ENCODE data around the gene FGF3.

The FGF3 gene

DNA sequence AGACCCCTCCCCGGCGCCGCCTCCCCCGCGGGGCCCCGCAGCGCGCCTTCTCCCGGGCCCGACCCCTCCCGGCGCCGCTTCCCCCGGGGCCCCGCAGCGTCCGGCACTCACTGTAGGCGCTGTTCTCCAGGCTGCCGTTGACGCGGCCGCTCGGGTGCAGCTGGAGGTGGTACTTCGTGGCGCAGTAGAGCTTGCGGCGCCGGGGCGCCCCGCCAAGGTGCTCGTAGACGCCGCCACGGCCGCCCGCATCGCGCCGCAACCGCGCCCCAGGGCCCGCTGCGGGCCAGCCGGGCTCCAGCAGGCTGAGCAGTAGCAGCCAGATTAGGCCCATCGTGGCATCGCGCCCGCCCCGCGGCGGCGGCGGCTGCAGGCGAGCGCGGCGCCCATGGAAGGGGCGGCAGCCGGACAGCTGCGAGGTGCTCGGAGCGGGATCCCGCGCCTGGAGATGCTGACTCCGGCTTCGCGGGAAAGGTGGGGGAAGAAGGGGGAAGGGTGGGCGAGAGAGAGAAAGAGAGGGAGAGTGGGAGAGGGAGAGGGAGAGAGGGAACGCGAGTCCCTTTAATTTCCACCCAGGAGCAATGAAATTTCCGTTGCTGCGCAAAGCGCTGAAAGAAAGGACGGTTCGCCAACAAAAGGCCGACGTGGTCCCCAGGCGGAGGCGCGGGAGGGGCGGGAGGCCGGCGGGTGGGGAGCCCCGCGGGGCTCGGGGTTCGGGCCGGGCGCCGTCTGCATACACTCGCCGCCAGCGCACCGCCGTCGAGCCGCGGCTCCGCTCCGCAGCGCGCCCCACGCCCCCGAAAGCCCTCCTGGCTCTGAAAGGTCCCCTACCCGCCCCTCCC is at the start of gene FGF3:
TSS of gene FGF3 (minus strand) at position 814 of the 839 bp plus-strand sequence. CDS start at position 331, 483 bp downstream.
- no peak for DNase-seq

DNA sequence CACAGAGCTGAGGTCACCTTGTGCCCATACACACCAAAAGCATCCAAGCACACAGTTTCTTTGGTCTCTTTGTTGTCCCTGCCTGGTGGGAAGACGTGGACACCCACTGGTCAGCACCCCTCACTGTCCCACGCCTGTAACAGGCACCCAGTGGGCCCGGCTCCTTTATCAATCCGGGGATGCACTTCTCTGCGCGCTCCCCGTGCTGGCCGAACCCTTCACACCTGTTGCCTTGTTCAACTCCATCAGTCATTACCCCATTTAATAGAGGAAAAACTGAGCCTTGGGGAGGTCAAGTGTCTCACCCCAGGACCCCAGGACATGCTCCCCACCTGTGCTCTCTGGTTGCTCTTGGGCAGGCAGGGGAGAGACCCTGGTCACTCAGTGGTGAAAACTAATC is 49.7 kb upstream of the FGF3 start:
- DNase-seq, result no peak

DNA sequence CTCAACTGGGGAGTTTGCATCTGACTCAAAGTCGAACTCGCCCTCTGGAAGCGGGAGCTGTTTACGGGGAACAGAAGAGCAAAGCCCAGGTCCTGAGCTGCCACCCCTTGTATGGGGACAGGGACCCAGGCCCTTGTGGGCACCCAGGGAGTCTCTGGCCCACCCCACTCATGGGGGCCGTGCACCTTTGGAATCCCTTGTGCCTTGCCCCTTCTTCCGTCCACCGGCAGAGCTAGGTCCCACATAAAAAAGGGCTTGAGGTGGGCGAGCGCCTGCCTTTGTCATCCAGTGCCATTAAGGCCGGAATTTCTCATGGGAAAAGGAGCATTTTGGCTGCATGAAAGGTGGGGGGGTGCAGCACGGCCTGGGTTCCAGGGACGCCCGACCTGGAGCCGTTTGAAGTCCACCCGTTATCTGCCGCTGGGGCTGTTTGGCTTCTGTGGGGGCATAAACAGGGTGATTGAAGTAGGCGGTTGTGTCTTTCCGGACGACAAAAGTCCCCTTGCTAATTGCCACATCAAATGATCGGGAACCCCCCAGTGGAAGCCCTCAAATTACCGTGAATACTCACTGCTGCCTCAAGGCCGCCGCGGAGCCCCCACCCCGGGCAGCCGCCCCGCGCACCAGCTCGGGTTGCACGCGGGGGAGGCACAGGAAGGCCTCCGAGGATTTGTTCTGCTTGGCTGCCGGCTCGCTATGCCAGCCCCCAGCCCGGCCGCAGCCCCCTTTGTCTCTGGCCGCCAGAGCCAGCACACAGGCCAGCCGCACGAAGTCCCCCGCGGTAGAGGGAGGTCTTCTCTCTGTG is 49.0 kb upstream of the FGF3 start:
- DNase-seq, result no peak

DNA sequence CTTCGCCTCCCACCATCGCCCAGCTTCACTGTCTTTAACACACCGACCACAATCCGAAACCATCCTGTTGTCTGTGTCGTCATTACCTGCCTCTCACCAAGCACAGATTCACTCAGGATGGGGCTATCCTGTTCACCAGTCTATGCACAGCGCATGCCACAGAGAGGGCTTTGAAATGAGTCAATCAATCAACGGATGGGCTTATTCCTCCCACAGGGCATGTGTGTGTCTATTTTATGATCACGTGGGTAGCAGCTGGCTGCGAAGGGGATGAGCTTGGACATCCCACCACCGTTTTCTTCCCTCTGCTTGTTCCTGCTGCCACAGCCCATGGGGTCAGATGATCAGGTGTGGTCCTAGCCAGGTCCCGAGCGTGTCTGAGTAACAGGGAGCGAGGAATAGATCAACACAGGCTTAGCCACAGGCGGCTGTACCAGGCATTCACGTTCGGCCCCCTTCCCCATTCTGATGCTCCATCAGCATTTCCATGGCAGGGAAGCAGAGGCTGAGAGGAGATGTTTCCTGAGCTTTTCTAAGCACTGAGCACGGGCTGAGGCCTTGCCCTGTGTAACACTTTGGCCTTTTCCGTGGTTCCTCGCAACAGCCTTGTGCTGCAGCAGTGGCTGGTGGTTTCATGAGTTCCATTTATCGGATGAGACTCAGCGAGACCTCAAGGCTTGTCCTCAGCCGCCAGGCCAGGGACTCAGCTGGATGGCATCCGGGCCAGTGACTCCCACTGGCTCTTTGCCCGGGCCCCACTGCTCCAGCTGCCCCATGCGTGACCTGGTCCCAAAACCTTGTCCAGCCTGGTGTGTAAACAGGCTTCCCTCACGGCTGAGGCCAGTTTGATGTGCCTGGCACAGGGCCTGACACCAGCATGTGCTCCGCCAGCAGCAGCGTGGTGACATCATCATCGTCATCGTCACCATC is 48.1 kb upstream of the FGF3 start:
- DNase-seq, result no peak

DNA sequence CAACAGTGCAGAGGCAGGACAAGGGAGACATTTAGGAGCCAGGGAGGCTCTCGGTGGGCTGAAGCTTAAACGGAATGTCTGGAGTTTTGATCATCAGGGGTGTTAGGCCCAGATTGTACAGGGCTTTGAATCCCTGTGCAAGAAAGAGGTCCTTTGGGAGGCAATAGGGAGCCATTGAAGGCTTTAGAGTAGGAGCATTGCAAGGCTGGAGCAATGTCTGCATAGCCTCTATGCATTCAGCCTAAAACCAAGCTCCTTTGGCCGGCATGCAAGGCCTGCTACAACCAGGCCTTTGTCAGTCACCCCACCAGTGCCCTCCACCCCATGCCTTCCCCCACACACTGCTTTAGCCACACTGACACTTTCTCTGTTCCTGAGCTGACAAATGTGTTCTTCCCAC is 47.4 kb upstream of the FGF3 start:
- DNase-seq, result no peak

DNA sequence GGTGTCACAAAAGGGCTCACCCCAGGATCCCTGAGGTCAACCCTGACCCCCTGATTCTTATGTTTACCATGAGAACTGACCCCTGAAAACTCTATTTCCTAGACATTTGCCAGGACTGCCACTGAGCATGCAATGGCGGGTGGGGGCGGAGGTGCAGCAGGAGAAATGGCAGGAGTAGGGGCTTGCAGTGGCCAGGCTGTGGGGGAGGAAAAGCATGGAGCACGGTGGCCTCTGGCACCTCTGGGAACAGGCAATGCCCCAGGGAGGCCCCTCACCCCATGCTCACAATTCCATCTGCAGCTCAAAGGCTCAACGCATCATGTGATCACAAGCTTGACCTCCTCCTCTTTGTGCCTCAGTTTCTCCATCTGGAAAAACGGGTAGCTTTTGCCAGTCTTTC is 46.5 kb upstream of the FGF3 start:
- DNase-seq, result no peak

DNA sequence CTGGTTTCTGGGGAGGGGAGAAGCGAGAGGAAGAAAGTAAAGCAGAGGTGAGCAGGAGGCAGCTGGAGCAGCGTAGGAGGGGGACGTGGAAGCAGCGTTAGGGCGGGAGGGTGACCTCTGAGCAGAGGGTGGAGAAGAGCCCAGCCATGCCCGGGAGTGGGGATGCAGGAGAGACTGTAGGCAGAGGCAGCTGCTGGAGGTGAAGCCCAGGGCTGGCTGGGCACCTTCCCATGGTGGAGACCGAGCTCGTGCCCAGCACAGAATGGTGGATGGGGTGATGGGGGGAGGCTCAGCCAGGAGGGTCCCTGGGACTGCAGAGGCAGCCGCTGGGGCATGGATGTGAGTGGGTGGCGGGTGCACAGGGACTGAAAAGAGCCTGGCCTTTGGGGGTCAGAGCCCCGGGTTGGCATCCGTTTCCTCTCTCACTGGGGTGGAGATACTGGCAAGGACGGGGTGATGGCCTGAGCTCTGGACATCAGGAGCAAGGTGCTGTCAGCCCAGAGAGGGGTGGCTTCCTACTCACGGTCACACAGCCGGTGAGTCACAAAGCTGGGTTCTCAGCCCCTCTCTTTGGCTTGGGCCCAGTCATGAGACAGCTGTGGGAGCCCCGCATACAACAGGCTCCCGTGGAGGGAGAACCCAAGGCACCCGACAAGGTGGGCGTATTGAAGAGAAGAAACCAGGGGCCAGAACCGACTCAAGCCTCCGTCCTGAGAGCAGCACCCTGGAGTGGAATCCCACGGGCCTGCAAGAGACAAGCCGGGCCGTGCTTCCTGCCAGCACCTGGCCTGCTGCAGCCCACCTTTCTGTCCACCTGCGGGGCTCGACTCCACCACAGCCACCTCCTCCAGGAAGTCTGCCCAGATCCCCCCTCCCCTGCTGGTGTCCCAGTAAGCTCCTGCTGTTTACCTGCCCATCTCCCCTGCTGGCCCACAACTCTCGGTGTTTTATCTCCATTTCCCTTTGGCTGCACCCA is 45.8 kb upstream of the FGF3 start:
- no peak for DNase-seq

DNA sequence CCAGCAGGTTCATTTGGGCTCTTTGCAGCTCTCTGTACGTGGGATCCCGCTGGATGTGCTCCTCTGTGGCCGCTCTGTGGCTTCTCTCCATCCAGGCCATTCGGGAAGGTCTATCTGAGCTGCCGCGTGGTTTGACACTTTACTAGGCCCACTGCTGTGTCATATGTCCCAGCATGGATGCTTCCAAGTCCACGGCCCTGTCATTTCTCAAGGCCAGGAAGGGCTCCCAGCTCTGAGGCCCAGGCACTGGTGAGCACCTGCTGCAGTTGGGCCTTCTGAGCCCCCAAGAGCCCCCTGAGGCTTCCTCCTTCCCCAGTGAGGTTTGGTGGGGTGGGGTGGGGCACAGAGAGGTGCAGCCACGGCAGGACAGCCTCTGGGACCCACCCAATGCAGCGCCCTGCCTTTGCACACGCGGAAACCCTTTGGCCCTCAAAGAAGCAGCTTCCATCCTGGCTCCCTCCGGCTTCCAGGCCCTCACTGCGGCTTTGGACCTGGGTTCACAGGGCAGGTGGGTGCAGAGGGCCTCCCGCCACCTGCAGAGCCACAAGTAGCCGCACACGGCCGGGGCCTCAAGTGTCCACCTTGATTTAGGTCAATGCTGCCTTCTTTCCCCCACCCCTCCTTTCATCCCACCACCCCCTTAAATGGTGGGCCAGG is 44.5 kb upstream of the FGF3 start:
- no peak for DNase-seq

DNA sequence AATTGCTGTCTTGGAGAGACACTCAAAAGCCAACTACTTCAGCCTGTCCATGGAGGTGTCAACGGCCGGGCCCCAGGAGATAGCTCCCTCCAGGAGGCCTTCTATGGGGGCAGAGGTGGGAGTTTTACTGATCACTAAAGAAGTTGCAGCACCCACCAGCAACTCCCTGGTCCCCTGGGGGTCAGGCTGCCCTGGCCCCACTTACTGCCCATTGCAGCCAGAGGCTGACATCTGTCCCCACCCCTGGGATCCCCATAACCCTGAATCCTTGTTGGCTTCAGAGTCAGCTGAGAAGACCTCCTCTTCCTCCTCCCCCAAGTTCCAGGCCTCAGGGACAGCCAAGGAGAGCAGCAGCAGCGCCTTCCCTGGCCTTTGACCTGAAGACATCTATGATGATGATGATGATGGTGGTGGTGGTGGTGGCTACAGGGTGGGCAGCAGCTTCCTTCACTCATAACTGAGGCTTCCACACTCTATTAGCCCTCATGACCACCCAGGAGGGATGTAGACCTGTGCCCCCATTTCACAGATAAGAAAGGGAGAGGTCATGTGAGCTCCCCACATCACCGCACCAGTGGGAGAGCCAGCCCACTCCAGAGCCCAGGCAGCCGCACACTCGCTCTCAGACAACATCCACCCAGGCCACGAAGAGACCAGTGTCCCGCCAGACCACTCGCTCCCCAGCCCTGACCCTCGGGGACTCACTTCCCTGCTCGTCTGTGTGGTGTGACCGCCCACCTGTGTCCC is 43.8 kb upstream of the FGF3 start:
- no peak for DNase-seq

DNA sequence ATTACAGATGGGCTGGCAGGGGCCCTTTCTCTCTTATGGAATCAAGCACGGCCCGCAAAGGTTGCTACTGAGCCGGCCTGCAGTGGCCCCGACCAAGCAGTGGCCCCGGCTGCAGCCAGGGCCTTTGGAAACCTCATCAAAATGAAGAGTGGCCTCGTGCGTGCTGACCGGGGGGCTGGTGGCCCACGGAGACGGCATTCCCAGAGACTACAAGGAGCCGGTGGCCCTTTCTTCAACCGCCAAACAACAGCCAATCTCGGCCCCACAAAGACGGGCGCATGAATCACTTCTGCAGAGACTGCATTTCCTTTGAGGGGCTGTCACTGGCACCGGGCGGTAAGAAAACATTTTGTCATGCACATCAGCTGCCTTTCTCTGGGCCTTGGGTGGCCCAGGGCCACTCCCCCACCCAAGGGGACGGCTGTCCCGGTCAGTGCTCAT is 43.1 kb upstream of the FGF3 start:
- DNase-seq, result no peak

DNA sequence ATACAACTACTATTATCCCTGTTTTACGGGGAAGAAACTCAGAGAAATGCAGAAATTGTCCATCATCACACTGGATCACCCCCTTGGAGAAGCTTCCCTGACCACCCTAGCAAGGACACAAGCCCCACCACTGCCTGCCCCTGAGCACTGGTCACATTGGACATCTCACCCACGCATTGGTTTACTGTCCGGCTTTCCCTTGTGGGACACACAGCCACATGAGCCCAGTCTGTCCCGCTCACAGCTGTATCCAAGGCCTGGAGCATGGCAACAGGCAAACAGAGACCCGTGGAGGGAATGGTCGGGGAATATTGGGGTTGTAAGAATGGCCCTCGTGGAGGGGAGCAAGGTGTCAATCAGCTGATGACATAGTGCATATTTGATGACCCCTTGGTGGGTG is 42.7 kb upstream of the FGF3 start:
- no peak for DNase-seq

DNA sequence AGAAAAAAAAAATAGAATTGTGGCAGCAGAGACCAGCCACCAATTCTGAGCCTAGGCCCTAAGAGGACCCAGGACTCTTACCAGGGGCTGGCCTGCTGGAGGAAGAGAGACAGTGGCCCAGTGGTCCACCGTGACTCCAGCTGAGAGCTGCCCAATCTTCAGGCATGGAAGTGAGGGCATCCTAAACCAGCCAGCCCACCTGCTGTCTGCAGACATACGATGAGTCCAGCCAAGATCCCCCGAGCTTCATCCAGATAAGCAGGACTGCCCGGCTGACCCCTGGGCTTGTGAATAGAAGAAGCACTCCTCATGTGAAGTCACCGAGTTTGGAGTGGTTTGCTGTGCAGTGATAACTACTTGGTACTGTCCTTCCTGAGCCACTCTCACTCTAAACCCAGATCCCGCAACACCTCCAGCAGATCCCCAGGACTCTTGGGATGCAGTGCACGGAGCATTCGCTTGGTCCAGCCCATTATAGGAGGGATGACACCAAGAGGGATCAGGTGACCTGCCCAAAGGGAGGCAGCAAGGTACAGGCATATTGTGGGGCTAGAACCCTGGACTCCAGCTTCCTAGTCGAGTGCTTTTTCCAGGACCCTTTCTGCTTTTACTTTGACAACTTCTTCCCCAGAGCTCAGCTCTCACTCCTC is 41.7 kb upstream of the FGF3 start:
- no peak for DNase-seq

DNA sequence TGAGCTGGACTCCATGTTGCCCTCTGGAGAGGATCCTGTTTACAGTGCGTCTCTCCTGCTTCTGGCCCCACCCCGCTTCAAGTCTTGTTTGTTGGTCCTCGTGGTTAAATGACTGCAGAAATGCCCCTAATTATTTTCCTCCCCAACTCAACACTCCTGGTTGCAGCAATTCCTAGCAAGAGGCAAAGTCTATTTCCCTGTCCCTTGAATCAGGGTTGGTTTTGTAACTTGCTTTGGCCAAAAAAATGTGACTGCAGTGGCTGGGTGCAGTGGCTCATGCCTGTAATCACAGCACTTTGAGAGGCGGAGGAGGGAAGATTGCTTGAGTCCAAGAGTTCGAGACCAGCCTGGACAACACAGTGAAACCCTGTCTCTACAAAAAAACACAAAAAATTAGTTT is 41.0 kb upstream of the FGF3 start:
- no peak for DNase-seq

DNA sequence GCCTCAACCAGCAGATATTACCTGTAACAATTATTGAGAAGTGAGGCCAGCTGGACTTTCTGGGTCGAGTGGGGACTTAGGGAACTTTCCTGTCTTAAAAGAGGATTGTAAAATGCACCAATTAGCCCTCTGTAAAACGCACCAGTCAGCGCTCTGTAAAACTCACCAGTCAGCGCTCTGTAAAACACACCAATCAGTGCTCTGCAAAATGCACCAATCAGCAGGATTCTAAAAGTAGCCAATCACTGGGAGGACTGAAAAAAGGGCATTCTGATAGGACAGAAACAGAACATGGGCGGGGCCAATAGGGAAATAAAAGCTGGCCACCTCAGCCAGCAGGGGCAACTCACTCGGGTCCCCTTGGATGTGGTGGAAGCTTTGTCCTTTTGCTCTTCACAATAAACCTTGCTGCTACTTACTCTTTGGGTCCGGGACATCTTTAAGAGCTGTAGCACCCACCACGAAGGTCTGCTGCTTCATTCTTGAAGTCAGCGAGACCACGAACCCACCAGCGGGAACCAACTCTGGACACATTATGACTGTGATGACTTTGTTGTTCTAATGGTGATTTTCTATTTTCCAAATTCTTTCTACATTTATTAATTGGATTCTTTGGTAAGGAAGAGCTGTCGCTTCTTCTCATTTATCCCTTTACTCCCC is 40.2 kb upstream of the FGF3 start:
- no peak for DNase-seq

DNA sequence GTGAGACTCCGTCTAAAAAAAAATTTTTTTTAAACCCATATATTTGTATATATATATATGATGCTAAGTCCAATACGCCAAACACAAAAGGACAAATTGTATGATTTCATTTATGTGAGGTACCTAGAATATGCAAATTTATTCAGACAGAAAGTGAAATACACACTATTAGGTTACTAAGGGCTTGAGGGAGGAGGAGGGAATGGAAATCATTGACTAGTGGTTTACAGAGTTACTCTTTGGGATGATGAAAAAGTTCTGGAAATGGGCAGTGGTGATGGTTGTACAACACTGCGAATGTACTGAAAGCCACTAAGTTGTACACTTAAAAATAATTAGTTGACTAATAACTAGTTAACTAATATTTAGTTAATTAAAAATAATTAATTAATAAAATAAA is 36.2 kb upstream of the FGF3 start:
- DNase-seq, result no peak

DNA sequence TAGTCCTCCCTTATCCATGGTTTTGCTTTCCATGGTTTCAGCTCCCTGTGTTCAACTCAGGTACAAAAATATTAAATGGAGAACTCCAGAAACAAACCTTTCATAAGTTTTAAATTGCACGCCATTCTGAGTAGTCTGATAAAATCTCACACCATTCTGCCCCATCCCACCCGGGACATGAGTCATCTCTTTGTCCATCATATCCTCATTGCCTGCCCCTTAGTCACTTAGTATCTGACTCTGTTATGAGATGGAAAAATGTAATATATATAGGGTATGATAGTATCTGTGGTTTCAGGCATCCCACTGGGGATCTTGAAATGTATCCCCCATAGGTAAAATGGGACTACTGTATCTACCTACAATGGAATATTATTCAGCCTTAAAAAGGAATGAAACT is 35.5 kb upstream of the FGF3 start:
- DNase-seq, result no peak

DNA sequence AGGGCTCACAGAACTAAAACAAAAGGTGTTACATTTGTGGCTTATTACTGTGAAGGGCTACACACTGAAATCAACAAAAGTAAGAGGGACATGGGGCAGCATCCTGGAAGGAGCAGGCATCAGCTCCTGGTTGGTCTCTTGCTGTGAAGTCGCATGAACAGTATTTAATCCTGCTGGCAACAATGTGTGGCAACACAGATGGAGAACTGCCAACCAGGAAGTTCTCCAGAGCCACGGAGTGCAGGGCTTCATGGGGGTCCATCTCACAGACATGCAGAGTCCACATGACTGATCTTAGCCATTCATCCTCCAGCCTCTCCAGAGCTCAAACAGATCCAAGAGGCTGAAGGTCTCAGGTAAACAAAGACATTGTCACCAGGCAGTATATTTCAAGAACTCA is 32.8 kb upstream of the FGF3 start:
- no peak for DNase-seq

DNA sequence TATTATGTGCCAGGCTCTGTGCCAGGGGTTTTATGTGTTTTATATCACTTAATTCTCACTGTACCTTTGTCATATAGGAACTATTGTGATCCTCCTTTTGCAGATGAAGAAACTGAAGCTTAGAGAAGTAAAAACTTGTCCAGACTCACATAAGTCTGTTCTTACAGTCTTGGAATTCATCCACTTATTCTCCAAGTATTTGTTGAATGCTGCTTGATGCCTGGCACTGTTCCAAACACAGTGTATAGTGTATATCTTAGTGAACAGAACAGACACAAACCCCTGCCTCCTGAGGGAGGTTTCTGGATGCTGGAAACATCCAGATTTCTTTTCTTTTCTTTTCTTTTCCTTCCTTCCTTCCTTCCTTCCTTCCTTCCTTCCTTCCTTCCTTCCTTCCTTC is 29.0 kb upstream of the FGF3 start:
- DNase-seq, result no peak

DNA sequence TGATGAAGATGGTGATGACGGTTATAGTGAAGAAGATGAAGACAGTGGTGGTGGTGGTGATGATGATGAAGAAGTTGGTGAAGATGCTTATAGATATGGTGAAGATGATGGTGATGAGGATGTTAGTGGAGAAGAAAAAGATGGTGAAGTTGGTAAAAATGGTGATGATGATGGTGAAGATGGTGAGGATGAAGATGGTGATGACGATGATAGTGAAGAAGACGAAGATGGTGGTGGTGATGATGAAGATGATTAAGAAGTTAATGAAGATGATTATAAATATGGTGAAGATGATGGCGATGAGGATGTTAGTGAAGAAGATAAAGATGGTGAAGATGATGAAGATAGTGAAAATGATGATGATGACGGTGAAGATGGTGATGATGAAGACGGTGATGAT is 25.2 kb upstream of the FGF3 start:
- no peak for DNase-seq
